Measurements from ENCODE around the gene DCBLD1. TPM values are rescaled to one million over a fixed set of nuclear protein-coding genes. Genes with fewer than 3 reads are reported as not detected.

The DCBLD1 gene
- total and polyA plus RNA-seq, 2 donors (not counting 1 experiment from before 2014, with no cell fraction given) = 35.2 to 44.4 TPM

GRCh38 chr6:117568831-117569410 lies 86.4 kb downstream of the DCBLD1 start:
- peaks cover 4% of the 10 kb centered on the region for H3K36me3 ChIP-seq (ENCODE audit: control insufficient read depth, insufficient read depth, low read length)
- no peaks in the 10 kb centered on the region for H3K79me2 ChIP-seq (ENCODE audit: control insufficient read depth, insufficient read depth, low read length)
- H3K9ac ChIP-seq (ENCODE audit: insufficient read depth, low read length) = no peak overlapping the region
- TF ChIP-seq EZH2 (IDR thresholded peaks at IDR 0.05; ENCODE audit: low read length, missing control alignments) (no peak), CTCF (conservative IDR thresholded peaks at IDR 0.05 in 1 of 2, IDR thresholded peaks at IDR 0.05 in 1 of 2; ENCODE audit: low read depth in 1 of 2, low read length in 2 of 2) (no peak)
- no peaks in the 10 kb centered on the region for H3K4me1 ChIP-seq (ENCODE audit: control insufficient read depth, extremely low read depth, insufficient read depth, low read length)
- H2AFZ ChIP-seq (ENCODE audit: low read length) = no peak overlapping the region
- no peaks in the 10 kb centered on the region for H3K27me3 ChIP-seq (ENCODE audit: control insufficient read depth, insufficient read depth, low read length)
- H3K9me3 ChIP-seq (ENCODE audit: control insufficient read depth, insufficient read depth, low read depth, low read length) = no peaks in the 10 kb centered on the region
- no peak for DNase-seq (ENCODE audit: low read depth in 2 of 2)
- H4K20me1 ChIP-seq (ENCODE audit: control insufficient read depth, extremely low read depth, insufficient read depth, low read length) = no peaks in the 10 kb centered on the region
- H3K27ac ChIP-seq (ENCODE audit: insufficient read depth, low read length) = no peak overlapping the region
- H3K4me3 ChIP-seq (replicated peaks in 1 of 4; ENCODE audit: control extremely low read depth in 1 of 4, insufficient read depth in 1 of 4, low read depth in 3 of 4, low read length in 4 of 4) = no peak overlapping the region
- H3K4me2 ChIP-seq (ENCODE audit: extremely low read depth, insufficient read depth, low read length) = no peak overlapping the region

- DNase-seq (ENCODE audit: low read depth in 2 of 2) = no peak
- Histone ChIP-seq H3K79me2 (ENCODE audit: control insufficient read depth, insufficient read depth, low read length) (no peaks in the 10 kb centered on the region), H3K27ac (ENCODE audit: insufficient read depth, low read length) (no peak overlapping the region), H3K27me3 (ENCODE audit: control insufficient read depth, insufficient read depth, low read length) (no peaks in the 10 kb centered on the region), H4K20me1 (ENCODE audit: control insufficient read depth, extremely low read depth, insufficient read depth, low read length) (no peaks in the 10 kb centered on the region), H3K4me2 (ENCODE audit: extremely low read depth, insufficient read depth, low read length) (no peak overlapping the region), H3K4me3 (replicated peaks in 1 of 4; ENCODE audit: control extremely low read depth in 1 of 4, insufficient read depth in 1 of 4, low read depth in 3 of 4, low read length in 4 of 4) (no peak overlapping the region), H2AFZ (ENCODE audit: low read length) (no peak overlapping the region), H3K9me3 (ENCODE audit: control insufficient read depth, insufficient read depth, low read depth, low read length) (no peaks in the 10 kb centered on the region), H3K9ac (ENCODE audit: insufficient read depth, low read length) (no peak overlapping the region), H3K36me3 (ENCODE audit: control insufficient read depth, insufficient read depth, low read length) (peaks cover 4% of the 10 kb centered on the region), H3K4me1 (ENCODE audit: control insufficient read depth, extremely low read depth, insufficient read depth, low read length) (no peaks in the 10 kb centered on the region)
- TF ChIP-seq EZH2 (IDR thresholded peaks at IDR 0.05; ENCODE audit: low read length, missing control alignments) (no peak), CTCF (conservative IDR thresholded peaks at IDR 0.05 in 1 of 2, IDR thresholded peaks at IDR 0.05 in 1 of 2; ENCODE audit: low read depth in 1 of 2, low read length in 2 of 2) (no peak)
Observed at GRCh38 chr6:117573006-117573680, 90.7 kb downstream of the DCBLD1 start.

GRCh38 chr6:117574198-117574597 lies 91.7 kb downstream of the DCBLD1 start:
- Histone ChIP-seq H3K79me2 (ENCODE audit: control insufficient read depth, insufficient read depth, low read length) (no peaks in the 10 kb centered on the region), H2AFZ (ENCODE audit: low read length) (no peak overlapping the region), H4K20me1 (ENCODE audit: control insufficient read depth, extremely low read depth, insufficient read depth, low read length) (no peaks in the 10 kb centered on the region), H3K4me1 (ENCODE audit: control insufficient read depth, extremely low read depth, insufficient read depth, low read length) (no peaks in the 10 kb centered on the region), H3K9me3 (ENCODE audit: control insufficient read depth, insufficient read depth, low read depth, low read length) (no peaks in the 10 kb centered on the region), H3K9ac (ENCODE audit: insufficient read depth, low read length) (no peak overlapping the region), H3K27ac (ENCODE audit: insufficient read depth, low read length) (no peak overlapping the region), H3K4me2 (ENCODE audit: extremely low read depth, insufficient read depth, low read length) (no peak overlapping the region), H3K27me3 (ENCODE audit: control insufficient read depth, insufficient read depth, low read length) (no peaks in the 10 kb centered on the region), H3K4me3 (replicated peaks in 1 of 4; ENCODE audit: control extremely low read depth in 1 of 4, insufficient read depth in 1 of 4, low read depth in 3 of 4, low read length in 4 of 4) (no peak overlapping the region), H3K36me3 (ENCODE audit: control insufficient read depth, insufficient read depth, low read length) (peaks cover 3% of the 10 kb centered on the region)
- DNase-seq (ENCODE audit: low read depth in 2 of 2) = no peak
- TF ChIP-seq EZH2 (IDR thresholded peaks at IDR 0.05; ENCODE audit: low read length, missing control alignments) (no peak), CTCF (conservative IDR thresholded peaks at IDR 0.05 in 1 of 2, IDR thresholded peaks at IDR 0.05 in 1 of 2; ENCODE audit: low read depth in 1 of 2, low read length in 2 of 2) (no peak)
